HS-5 (cell line): ENCODE data around the gene ANO9.
"Not testable (repeated sequence)": the region's sequence is repeated elsewhere in the genome, so short reads cannot be mapped to it uniquely, and the experiment has no call there.

Experiments used
- DNase-seq: peaks from one replicate; pipeline ENCODE4 v3.0.0-alpha.2; 2012; ENCODE audit warnings: low read depth

ANO9 gene

GRCh38 chr11:471468-472145 is 29.8 kb upstream of the ANO9 start:
- no peak for DNase-seq

GRCh38 chr11:469684-470560 is 28.1 kb upstream of the ANO9 start:
- no peak for DNase-seq

- not testable (repeated sequence) for DNase-seq
Measured at GRCh38 chr11:469026-469683, 27.3 kb upstream of the ANO9 start.

- DNase-seq: no peak
Measured at GRCh38 chr11:468493-468892, 26.7 kb upstream of the ANO9 start.

- DNase-seq: no peak
Measured at GRCh38 chr11:468036-468435, 26.2 kb upstream of the ANO9 start.

- DNase-seq: no peak
Measured at GRCh38 chr11:465896-466530, 24.2 kb upstream of the ANO9 start.

- no peak for DNase-seq
Measured at GRCh38 chr11:464316-464715, 22.5 kb upstream of the ANO9 start.

GRCh38 chr11:462107-462890 is 20.5 kb upstream of the ANO9 start:
- DNase-seq: no peak

GRCh38 chr11:461626-462025 is 19.8 kb upstream of the ANO9 start:
- DNase-seq: no peak

GRCh38 chr11:460331-461199 is 18.8 kb upstream of the ANO9 start:
- no peak for DNase-seq

GRCh38 chr11:459511-460220 is 17.9 kb upstream of the ANO9 start:
- no peak for DNase-seq

- no peak for DNase-seq
Measured at GRCh38 chr11:457111-457760, 15.4 kb upstream of the ANO9 start.

GRCh38 chr11:456533-456932 is 14.7 kb upstream of the ANO9 start:
- DNase-seq: no peak

- no peak for DNase-seq
Measured at GRCh38 chr11:455566-456147, 13.8 kb upstream of the ANO9 start.

- no peak for DNase-seq
Measured at GRCh38 chr11:454801-455565, 13.2 kb upstream of the ANO9 start.

GRCh38 chr11:454043-454442 is 12.2 kb upstream of the ANO9 start:
- DNase-seq: no peak

GRCh38 chr11:453564-453963 is 11.8 kb upstream of the ANO9 start:
- DNase-seq: no peak

- DNase-seq: no peak
Measured at GRCh38 chr11:452916-453527, 11.2 kb upstream of the ANO9 start.
